GM12878 (cell line): ENCODE measurements around the gene OMD. TPM values are rescaled to one million over a fixed set of nuclear protein-coding genes. Genes with fewer than 3 reads are reported as not detected.

ENCODE experiments used
- CEBPZ ChIP-seq: fragments of 150-350 bp; IDR thresholded peaks from 2 replicates; pipeline ENCODE4 v1.6.1; 2016; ENCODE audit warnings: low read depth, low read length
- E4F1 ChIP-seq: fragments of 450-650 bp; IDR thresholded peaks from 2 replicates; pipeline ENCODE4 v1.6.1; 2018; ENCODE audit warnings: borderline replicate concordance, mild to moderate bottlenecking; ENCODE audit not compliant: partially characterized antibody
- FOXK2 ChIP-seq: fragments of 450-650 bp; IDR thresholded peaks from 2 replicates; pipeline ENCODE4 v1.6.1; 2017; ENCODE audit warnings: mild to moderate bottlenecking, moderate library complexity
- KDM1A ChIP-seq: fragments of 200-600 bp; sonication (generic); IDR thresholded peaks from 2 replicates; pipeline ENCODE4 v1.6.1; 2016; ENCODE audit warnings: borderline replicate concordance
- MEF2B ChIP-seq: fragments of 450-650 bp; IDR thresholded peaks from 2 replicates; pipeline ENCODE4 v1.6.1; 2018; ENCODE audit warnings: mild to moderate bottlenecking, moderate library complexity; ENCODE audit not compliant: partially characterized antibody, poor library complexity, severe bottlenecking
- RELA ChIP-seq: fragments of 450-650 bp; IDR thresholded peaks from 2 replicates; pipeline ENCODE4 v1.8.0; 2014; ENCODE audit warnings: borderline replicate concordance; ENCODE audit not compliant: partially characterized antibody
- TCF12 ChIP-seq: IDR thresholded peaks from 2 replicates; pipeline ENCODE4 v1.6.1; 2011; ENCODE audit warnings: low read depth, mild to moderate bottlenecking, low read length
- ZBTB11 ChIP-seq: fragments of 450-650 bp; formaldehyde crosslinking; IDR thresholded peaks from 2 replicates; pipeline ENCODE4 v1.5.0; 2022; ENCODE audit warnings: mild to moderate bottlenecking, missing genetic modification characterization
- ZNF687 ChIP-seq: fragments of 450-650 bp; IDR thresholded peaks from 2 replicates; pipeline ENCODE4 v1.6.1; 2017; ENCODE audit warnings: mild to moderate bottlenecking, moderate library complexity
- polyA plus RNA-seq, 11 experiments: library from polyadenylated mRNA; depleted of rRNA in 4 of 11; unstranded in 6 of 11; stranded (reverse) in 5 of 11; fragments of >200 nt; fragmentation: Nextera tagmentation in 4 of 11; fragmentation: Illumina TruSeq in 1 of 11; extraction: Ambion mirVana in 4 of 11; extraction: Trizol in 1 of 11; gene quantifications; 1 replicate in 1 of 11; 2 replicates in 10 of 11; pipeline versions ENCODE4 v1.2.1 to v1.2.3, GENCODE V29; 2011 to 2016; ENCODE audit warnings: inconsistent platforms in 2 of 11, missing spikeins in 2 of 11, low read depth in 1 of 11
- total RNA-seq, 4 experiments: library from RNA; depleted of rRNA in 3 of 4; stranded (reverse); fragments of >200 nt in 3 of 4; fragmentation: Illumina TruSeq in 1 of 4; extraction: Trizol in 1 of 4; gene quantifications; 2 replicates each; pipeline versions ENCODE4 v1.2.1 to v1.2.3, GENCODE V29; 2013 to 2021

The OMD gene
- total and polyA plus RNA-seq, 10 of the 15 experiments (the other 5 are each of a cell fraction or from before 2014, with no cell fraction given) = 0.08 to 0.70 (median 0.57) TPM; not detected in 7

GRCh38 chr9:92432350-92432749 lies 8.1 kb upstream of the OMD start (continued):
- TF ChIP-seq MEF2B (no peak), ZBTB11 (CRISPR knock-in tag) (no peak), E4F1 (no peak), ZNF687 (no peak), KDM1A (no peak), RELA (no peak), TCF12 (no peak), FOXK2 (no peak), CEBPZ (no peak)
